IPS-18a (cell line): ENCODE data around the gene PNMA8B.
A peak's percentile ranks its signal among the peaks of the same experiment; 100 is the strongest.

ENCODE experiments used
- H3K27ac ChIP-seq: one replicate; pipeline ENCODE4 v1.5.1; 2013; ENCODE audit warnings: low read length
- H3K27me3 ChIP-seq: one replicate; pipeline ENCODE4 v1.6.1; 2013; ENCODE audit warnings: mild to moderate bottlenecking, low read length; ENCODE audit not compliant: control insufficient read depth, insufficient read depth
- H3K36me3 ChIP-seq: one replicate; pipeline ENCODE4 v1.6.1; 2013; ENCODE audit warnings: low read depth, low read length; ENCODE audit not compliant: control insufficient read depth
- H3K4me1 ChIP-seq: one replicate; pipeline ENCODE4 v1.6.1; 2013; ENCODE audit warnings: low read depth, low read length; ENCODE audit not compliant: control insufficient read depth
- H3K4me3 ChIP-seq: one replicate; pipeline ENCODE4 v1.5.1; 2013; ENCODE audit warnings: low read length
- H3K9ac ChIP-seq: one replicate; pipeline ENCODE4 v1.6.1; 2013; ENCODE audit warnings: mild to moderate bottlenecking, low read length, moderate library complexity
- H3K9me3 ChIP-seq: one replicate; pipeline ENCODE4 v1.6.1; 2013; ENCODE audit warnings: low read depth, low read length; ENCODE audit not compliant: control insufficient read depth

PNMA8B gene

GRCh38 chr19:46495786-46496099 is at the start of gene PNMA8B:
TSS of gene PNMA8B (minus strand) at chr19:46495867. CDS start at chr19:46495465, 402 bp downstream.
- Histone ChIP-seq H3K9ac (no peak within 1 kb of the TSS), H3K27me3 (peaks cover 49% of the 10 kb centered on the region), H3K4me3 (peak within 1 kb of the TSS; percentile 50), H3K36me3 (no peaks in the 10 kb centered on the region), H3K4me1 (peaks cover 3% of the 10 kb centered on the region), H3K9me3 (no peaks in the 10 kb centered on the region), H3K27ac (no peak within 1 kb of the TSS)

- Histone ChIP-seq H3K9ac (no peak overlapping the region), H3K36me3 (no peaks in the 10 kb centered on the region), H3K27me3 (no peaks in the 10 kb centered on the region), H3K27ac (no peak overlapping the region), H3K4me1 (peaks cover 7% of the 10 kb centered on the region), H3K4me3 (no peak overlapping the region), H3K9me3 (no peaks in the 10 kb centered on the region)
Measured at GRCh38 chr19:46544651-46545050, 49.0 kb upstream of the PNMA8B start.

- Histone ChIP-seq H3K4me3 (no peak overlapping the region), H3K27ac (no peak overlapping the region), H3K36me3 (no peaks in the 10 kb centered on the region)
Measured at GRCh38 chr19:46542428-46543230, 47.0 kb upstream of the PNMA8B start.

GRCh38 chr19:46537136-46538097 is 41.8 kb upstream of the PNMA8B start:
- Histone ChIP-seq H3K4me1 (no peaks in the 10 kb centered on the region), H3K9ac (no peak overlapping the region), H3K9me3 (no peaks in the 10 kb centered on the region), H3K27me3 (no peaks in the 10 kb centered on the region), H3K27ac (no peak overlapping the region), H3K4me3 (no peak overlapping the region), H3K36me3 (no peaks in the 10 kb centered on the region)

More at GRCh38 chr19:46542428-46543230, 47.0 kb upstream of the PNMA8B start:
- peaks cover 7% of the 10 kb centered on the region for H3K4me1 ChIP-seq
- peak overlapping the region; percentile 33 for H3K9ac ChIP-seq
- no peaks in the 10 kb centered on the region for H3K9me3 ChIP-seq
- no peaks in the 10 kb centered on the region for H3K27me3 ChIP-seq

- H3K36me3 ChIP-seq: no peaks in the 10 kb centered on the region
- no peaks in the 10 kb centered on the region for H3K4me1 ChIP-seq
- no peaks in the 10 kb centered on the region for H3K27me3 ChIP-seq
- no peak overlapping the region for H3K27ac ChIP-seq
- H3K9ac ChIP-seq: no peak overlapping the region
- H3K4me3 ChIP-seq: no peak overlapping the region
- no peaks in the 10 kb centered on the region for H3K9me3 ChIP-seq
Measured at GRCh38 chr19:46536391-46536790, 40.7 kb upstream of the PNMA8B start.

GRCh38 chr19:46533621-46534081 is 38.0 kb upstream of the PNMA8B start:
- H3K36me3 ChIP-seq: no peaks in the 10 kb centered on the region
- H3K9ac ChIP-seq: no peak overlapping the region
- H3K4me3 ChIP-seq: no peak overlapping the region
- no peaks in the 10 kb centered on the region for H3K9me3 ChIP-seq
- no peaks in the 10 kb centered on the region for H3K27me3 ChIP-seq
- no peaks in the 10 kb centered on the region for H3K4me1 ChIP-seq
- no peak overlapping the region for H3K27ac ChIP-seq

- Histone ChIP-seq H3K27ac (no peak overlapping the region), H3K9me3 (no peaks in the 10 kb centered on the region), H3K4me1 (no peaks in the 10 kb centered on the region), H3K4me3 (no peak overlapping the region), H3K27me3 (no peaks in the 10 kb centered on the region), H3K9ac (no peak overlapping the region), H3K36me3 (no peaks in the 10 kb centered on the region)
Measured at GRCh38 chr19:46533078-46533620, 37.5 kb upstream of the PNMA8B start.

- no peaks in the 10 kb centered on the region for H3K36me3 ChIP-seq
- no peaks in the 10 kb centered on the region for H3K4me1 ChIP-seq
Measured at GRCh38 chr19:46530636-46531035, 35.0 kb upstream of the PNMA8B start.

GRCh38 chr19:46529622-46530451 is 34.2 kb upstream of the PNMA8B start:
- no peak overlapping the region for H3K27ac ChIP-seq
- H3K36me3 ChIP-seq: no peaks in the 10 kb centered on the region
- H3K9ac ChIP-seq: no peak overlapping the region
- H3K4me1 ChIP-seq: no peaks in the 10 kb centered on the region
- no peaks in the 10 kb centered on the region for H3K27me3 ChIP-seq
- H3K4me3 ChIP-seq: no peak overlapping the region
- H3K9me3 ChIP-seq: no peaks in the 10 kb centered on the region

More at GRCh38 chr19:46530636-46531035, 35.0 kb upstream of the PNMA8B start:
- Histone ChIP-seq H3K9me3 (no peaks in the 10 kb centered on the region), H3K9ac (no peak overlapping the region), H3K27ac (no peak overlapping the region), H3K4me3 (no peak overlapping the region), H3K27me3 (no peaks in the 10 kb centered on the region)

GRCh38 chr19:46528601-46529590 is 33.2 kb upstream of the PNMA8B start:
- no peaks in the 10 kb centered on the region for H3K36me3 ChIP-seq
- no peaks in the 10 kb centered on the region for H3K9me3 ChIP-seq
- H3K27ac ChIP-seq: no peak overlapping the region
- H3K4me1 ChIP-seq: no peaks in the 10 kb centered on the region
- H3K9ac ChIP-seq: no peak overlapping the region
- H3K4me3 ChIP-seq: no peak overlapping the region
- no peaks in the 10 kb centered on the region for H3K27me3 ChIP-seq
